Fibroblast of lung (primary cell): ENCODE results near the gene MAD2L1. TPM values are rescaled to one million over a fixed set of nuclear protein-coding genes. Genes with fewer than 3 reads are reported as not detected.

Source experiments
- DNase-seq, 2 donors: peaks; one replicate each; pipeline versions ENCODE4 v3.0.0 to v3.0.0-alpha.2; 2010; ENCODE audit warnings: low read depth in 2 of 2
- H2AFZ ChIP-seq: 2 replicates; pipeline ENCODE4 v1.5.1; 2012; ENCODE audit warnings: low read length, control low read depth, inconsistent platforms
- H3K27ac ChIP-seq: 2 replicates; pipeline ENCODE4 v1.5.1; 2011; ENCODE audit warnings: low read length, control low read depth; ENCODE audit not compliant: insufficient read depth
- H3K27me3 ChIP-seq: 2 replicates; pipeline ENCODE4 v1.5.1; 2011; ENCODE audit warnings: mild to moderate bottlenecking, low read length; ENCODE audit not compliant: control insufficient read depth, insufficient read depth
- H3K36me3 ChIP-seq: 2 replicates; pipeline ENCODE4 v1.5.1; 2011; ENCODE audit warnings: low read length; ENCODE audit not compliant: control insufficient read depth, insufficient read depth
- H3K4me1 ChIP-seq: 2 replicates; pipeline ENCODE4 v1.5.1; 2011; ENCODE audit warnings: low read length; ENCODE audit not compliant: control insufficient read depth, insufficient read depth; ENCODE audit errors: extremely low read depth
- H3K4me2 ChIP-seq: 2 replicates; pipeline ENCODE4 v1.5.1; 2011; ENCODE audit warnings: low read length, control low read depth; ENCODE audit not compliant: insufficient read depth; ENCODE audit errors: extremely low read depth
- H3K4me3 ChIP-seq, 4 experiments: fragments of 200-600 bp in 1 of 4; sonication (generic) in 1 of 4; replicated peaks in 1 of 4; 2 replicates each; pipeline ENCODE4 v1.5.1; 2011 to 2016; ENCODE audit warnings: low read length in 4 of 4, low read depth in 3 of 4, mild to moderate bottlenecking in 3 of 4, control low read depth in 2 of 4, inconsistent platforms in 1 of 4, mixed read lengths in 1 of 4; ENCODE audit not compliant: insufficient read depth in 1 of 4; ENCODE audit errors: control extremely low read depth in 1 of 4
- H3K79me2 ChIP-seq: 2 replicates; pipeline ENCODE4 v1.5.1; 2012; ENCODE audit warnings: mild to moderate bottlenecking, low read length, inconsistent platforms; ENCODE audit not compliant: control insufficient read depth, insufficient read depth
- H3K9ac ChIP-seq: 2 replicates; pipeline ENCODE4 v1.5.1; 2011; ENCODE audit warnings: mild to moderate bottlenecking, low read length, control low read depth; ENCODE audit not compliant: insufficient read depth
- H3K9me3 ChIP-seq: 2 replicates; pipeline ENCODE4 v1.5.1; 2012; ENCODE audit warnings: low read depth, low read length; ENCODE audit not compliant: control insufficient read depth, insufficient read depth
- H4K20me1 ChIP-seq: 2 replicates; pipeline ENCODE4 v1.5.1; 2011; ENCODE audit warnings: low read length; ENCODE audit not compliant: control insufficient read depth, insufficient read depth; ENCODE audit errors: extremely low read depth
- CTCF ChIP-seq, 2 donors: IDR thresholded peaks in 1 of 2; conservative IDR thresholded peaks in 1 of 2; 1 replicate in 1 of 2; 2 replicates in 1 of 2; pipeline ENCODE4 v1.5.1; 2011 to 2012; ENCODE audit warnings: low read length in 2 of 2, control low read depth in 1 of 2, inconsistent platforms in 1 of 2, low read depth in 1 of 2, mild to moderate bottlenecking in 1 of 2
- EZH2 ChIP-seq: IDR thresholded peaks from 2 replicates; pipeline ENCODE4 v1.5.1; 2012; ENCODE audit warnings: low read length, control low read depth, mild to moderate bottlenecking; ENCODE audit errors: missing control alignments
- polyA plus RNA-seq, 2 donors: library from polyadenylated mRNA; depleted of rRNA in 1 of 2; stranded (reverse) in 1 of 2; unstranded in 1 of 2; fragments of >200 nt; gene quantifications; 2 replicates each; pipeline ENCODE4 v1.2.1, GENCODE V29; 2011 to 2012; ENCODE audit warnings: missing spikeins in 1 of 2
- total RNA-seq: library from RNA; depleted of rRNA; stranded (reverse); fragments of >200 nt; gene quantifications from 2 replicates; pipeline ENCODE4 v1.2.1, GENCODE V29; 2014

MAD2L1 gene
- total and polyA plus RNA-seq, 2 donors (not counting 1 experiment from before 2014, with no cell fraction given): 10.6 to 12.8 TPM

- no peak overlapping the region for H3K4me3 ChIP-seq
- no peak overlapping the region for H3K9ac ChIP-seq
- no peaks in the 10 kb centered on the region for H3K4me1 ChIP-seq
- no peaks in the 10 kb centered on the region for H3K9me3 ChIP-seq
- DNase-seq: no peak
- no peak overlapping the region for H3K27ac ChIP-seq
- no peaks in the 10 kb centered on the region for H3K27me3 ChIP-seq
- no peak overlapping the region for H2AFZ ChIP-seq
- H3K79me2 ChIP-seq: no peaks in the 10 kb centered on the region
- H4K20me1 ChIP-seq: no peaks in the 10 kb centered on the region
- no peak for TF ChIP-seq CTCF (conservative IDR thresholded peaks at IDR 0.05 in 1 of 2, IDR thresholded peaks at IDR 0.05 in 1 of 2; ENCODE audit: low read depth in 1 of 2, low read length in 2 of 2)
- TF ChIP-seq EZH2: no peak
- H3K36me3 ChIP-seq: no peaks in the 10 kb centered on the region
- H3K4me2 ChIP-seq: no peak overlapping the region
Measured at GRCh38 chr4:120034913-120035312, 31.7 kb downstream of the MAD2L1 start.

GRCh38 chr4:120026853-120027252, 39.8 kb downstream of the MAD2L1 start:
- no peak overlapping the region for H3K27ac ChIP-seq
- H3K4me3 ChIP-seq: no peak overlapping the region
- H3K79me2 ChIP-seq: no peaks in the 10 kb centered on the region
- no peaks in the 10 kb centered on the region for H3K9me3 ChIP-seq
- H3K9ac ChIP-seq: no peak overlapping the region
- no peak for DNase-seq
- H3K27me3 ChIP-seq: no peaks in the 10 kb centered on the region
- H3K4me1 ChIP-seq: no peaks in the 10 kb centered on the region
- TF ChIP-seq CTCF (conservative IDR thresholded peaks at IDR 0.05 in 1 of 2, IDR thresholded peaks at IDR 0.05 in 1 of 2; ENCODE audit: low read depth in 1 of 2, low read length in 2 of 2) (no peak), EZH2 (no peak)
- H3K36me3 ChIP-seq: no peaks in the 10 kb centered on the region
- no peak overlapping the region for H2AFZ ChIP-seq
- H3K4me2 ChIP-seq: no peak overlapping the region
- no peaks in the 10 kb centered on the region for H4K20me1 ChIP-seq

GRCh38 chr4:120025516-120025915, 41.1 kb downstream of the MAD2L1 start:
- DNase-seq: peak in 1 of 2 donors; percentile 33
- Histone ChIP-seq H3K36me3 (no peaks in the 10 kb centered on the region), H3K9ac (no peak overlapping the region), H3K4me1 (no peaks in the 10 kb centered on the region), H3K79me2 (no peaks in the 10 kb centered on the region), H3K4me2 (no peak overlapping the region), H2AFZ (no peak overlapping the region), H4K20me1 (no peaks in the 10 kb centered on the region), H3K9me3 (no peaks in the 10 kb centered on the region), H3K4me3 (no peak overlapping the region), H3K27ac (no peak overlapping the region), H3K27me3 (no peaks in the 10 kb centered on the region)
- TF ChIP-seq EZH2: no peak
- no peak for TF ChIP-seq CTCF (conservative IDR thresholded peaks at IDR 0.05 in 1 of 2, IDR thresholded peaks at IDR 0.05 in 1 of 2; ENCODE audit: low read depth in 1 of 2, low read length in 2 of 2)
